Hepatic stellate cell (primary cell): ENCODE data around the gene IL4R.
"Not testable (repeated sequence)": the region's sequence is repeated elsewhere in the genome, so short reads cannot be mapped to it uniquely, and the experiment has no call there.

Experiments
- DNase-seq: peaks from one replicate; pipeline ENCODE4 v3.0.0; 2011; ENCODE audit warnings: low spot score

The IL4R gene

GRCh38 chr16:27404163-27404823, 90.5 kb downstream of the IL4R start:
- DNase-seq = no peak

- no peak for DNase-seq
Measured at GRCh38 chr16:27405546-27406451, 92.0 kb downstream of the IL4R start.

GRCh38 chr16:27406511-27407128, 92.8 kb downstream of the IL4R start:
- DNase-seq = no peak

- DNase-seq = no peak
Measured at GRCh38 chr16:27407133-27407532, 93.4 kb downstream of the IL4R start.

- peak; percentile 77 for DNase-seq
Measured at GRCh38 chr16:27408012-27408601, 94.3 kb downstream of the IL4R start.

- DNase-seq = no peak
Measured at GRCh38 chr16:27408602-27409031, 94.8 kb downstream of the IL4R start.

GRCh38 chr16:27409958-27410357, 96.2 kb downstream of the IL4R start:
- DNase-seq = not testable (repeated sequence)

GRCh38 chr16:27410761-27411160, 97.0 kb downstream of the IL4R start:
- no peak for DNase-seq

- DNase-seq = no peak
Measured at GRCh38 chr16:27413956-27414355, 100.2 kb downstream of the IL4R start.
